GM10847 (cell line): ENCODE results near the gene EBF3.

ENCODE experiments used
- POLR2A ChIP-seq: IDR thresholded peaks from 2 replicates; pipeline ENCODE4 v1.6.1; 2011; ENCODE audit not compliant: insufficient read length; ENCODE audit errors: extremely low read depth

The EBF3 gene

GRCh38 chr10:129944456-129944855 lies 19.6 kb downstream of the EBF3 start:
- TF ChIP-seq POLR2A = no peak

- TF ChIP-seq POLR2A = no peak
Measured at GRCh38 chr10:129942936-129943715, 20.9 kb downstream of the EBF3 start.

GRCh38 chr10:129942391-129942790 lies 21.7 kb downstream of the EBF3 start:
- TF ChIP-seq POLR2A = no peak

GRCh38 chr10:129942019-129942277 lies 22.1 kb downstream of the EBF3 start:
- TF ChIP-seq POLR2A = no peak

- TF ChIP-seq POLR2A = no peak
Measured at GRCh38 chr10:129941199-129942018, 22.7 kb downstream of the EBF3 start.

GRCh38 chr10:129940617-129941198 lies 23.4 kb downstream of the EBF3 start:
- TF ChIP-seq POLR2A = no peak

GRCh38 chr10:129939416-129940275 lies 24.4 kb downstream of the EBF3 start:
- TF ChIP-seq POLR2A = no peak

GRCh38 chr10:129938460-129938859 lies 25.6 kb downstream of the EBF3 start:
- TF ChIP-seq POLR2A = no peak

GRCh38 chr10:129937351-129937751 lies 26.7 kb downstream of the EBF3 start:
- TF ChIP-seq POLR2A = no peak

- no peak for TF ChIP-seq POLR2A
Measured at GRCh38 chr10:129936923-129937300, 27.2 kb downstream of the EBF3 start.

- no peak for TF ChIP-seq POLR2A
Measured at GRCh38 chr10:129936266-129936922, 27.7 kb downstream of the EBF3 start.

- no peak for TF ChIP-seq POLR2A
Measured at GRCh38 chr10:129935867-129936152, 28.3 kb downstream of the EBF3 start.

GRCh38 chr10:129935102-129935866 lies 28.8 kb downstream of the EBF3 start:
- no peak for TF ChIP-seq POLR2A

GRCh38 chr10:129934196-129934925 lies 29.7 kb downstream of the EBF3 start:
- no peak for TF ChIP-seq POLR2A
